Measurements from ENCODE around the gene KIAA0586.

GRCh38 chr14:58513272-58513671 is 85.8 kb downstream of the KIAA0586 start:
- TF ChIP-seq POLR2A (IDR thresholded peaks at IDR 0.05) (no peak), CTCF (IDR thresholded peaks at IDR 0.05) (no peak)
